HG02885 (cell line): ENCODE results near the gene LCNL1.

Experiments used
- ATAC-seq: cut with Tn5 transposase; IDR thresholded peaks from one replicate; pipeline ENCODE4 v1.9.1; 2021; ENCODE audit warnings: mild to moderate bottlenecking; ENCODE audit not compliant: unreplicated experiment, poor library complexity

LCNL1 gene

GRCh38 chr9:136973618-136974617 lies 8.9 kb upstream of the LCNL1 start:
- no peak for ATAC-seq

- ATAC-seq = no peak
Observed at GRCh38 chr9:136974817-136975535, 7.8 kb upstream of the LCNL1 start.

GRCh38 chr9:136975644-136976043 lies 7.1 kb upstream of the LCNL1 start:
- no peak for ATAC-seq

GRCh38 chr9:136977223-136977622 lies 5.6 kb upstream of the LCNL1 start, which contains the start of gene PTGDS:
TSS of gene PTGDS (plus strand) at chr9:136977504. CDS start at chr9:136977579, 75 bp downstream.
- no peak for ATAC-seq

- no peak for ATAC-seq
Observed at GRCh38 chr9:136977649-136978072, 5.1 kb upstream of the LCNL1 start.

- no peak for ATAC-seq
Observed at GRCh38 chr9:136978073-136978864, 4.5 kb upstream of the LCNL1 start.

GRCh38 chr9:136978865-136979544 lies 3.8 kb upstream of the LCNL1 start:
- ATAC-seq = no peak

GRCh38 chr9:136979769-136980587 lies 2.8 kb upstream of the LCNL1 start:
- ATAC-seq = no peak

GRCh38 chr9:136980669-136981478 lies 1.9 kb upstream of the LCNL1 start:
- ATAC-seq = no peak

GRCh38 chr9:136981588-136982231 lies 1.1 kb upstream of the LCNL1 start:
- ATAC-seq = no peak

GRCh38 chr9:136983167-136983566 lies 374 bp downstream of the LCNL1 start:
- no peak for ATAC-seq

- ATAC-seq = no peak
Observed at GRCh38 chr9:136983656-136984314, 992 bp downstream of the LCNL1 start.

- ATAC-seq = no peak
Observed at GRCh38 chr9:136984464-136985026, 1.8 kb downstream of the LCNL1 start.

- ATAC-seq = no peak
Observed at GRCh38 chr9:136985027-136985602, 2.3 kb downstream of the LCNL1 start.

- no peak for ATAC-seq
Observed at GRCh38 chr9:136985853-136986252, 3.1 kb downstream of the LCNL1 start.

GRCh38 chr9:136988872-136989271 lies 6.1 kb downstream of the LCNL1 start:
- no peak for ATAC-seq
